Sigmoid colon (tissue), 7 donors: Measurements from ENCODE around the gene AP1AR. TPM values are rescaled to one million over a fixed set of nuclear protein-coding genes. Genes with fewer than 3 reads are reported as not detected.

ENCODE experiments used
- DNase-seq: peaks from one replicate; pipeline ENCODE4 v3.0.0-alpha.2; 2019
- H3K27ac ChIP-seq, 4 donors: fragments of 200-600 bp; sonication (generic); one replicate each; pipeline ENCODE4 v1.5.1; 2016 to 2019; ENCODE audit warnings: mild to moderate bottlenecking in 1 of 4
- H3K27me3 ChIP-seq, 3 donors: fragments of 200-600 bp; sonication (generic); one replicate each; pipeline ENCODE4 v1.5.1; 2019; ENCODE audit warnings: mild to moderate bottlenecking in 1 of 3
- H3K36me3 ChIP-seq, 4 donors: fragments of 200-600 bp; sonication (generic); one replicate each; pipeline ENCODE4 v1.5.1; 2016 to 2019
- H3K4me1 ChIP-seq, 4 donors: fragments of 200-600 bp; sonication (generic); one replicate each; pipeline ENCODE4 v1.5.1; 2017 to 2019
- H3K4me3 ChIP-seq, 4 donors: fragments of 200-600 bp; sonication (generic); one replicate each; pipeline ENCODE4 v1.5.1; 2017 to 2019; ENCODE audit warnings: mild to moderate bottlenecking in 2 of 4, moderate library complexity in 1 of 4
- H3K9me3 ChIP-seq, 4 donors: fragments of 200-600 bp in 3 of 4; sonication (generic) in 3 of 4; one replicate each; pipeline versions ENCODE4 v1.5.1 to v1.6.1; 2013 to 2019
- EP300 ChIP-seq, 4 donors: sonication (generic); formaldehyde crosslinking; IDR thresholded peaks; one replicate each; pipeline ENCODE4 v1.6.1; 2017; ENCODE audit warnings: antibody characterized with exemption in 4 of 4
- POLR2A ChIP-seq, 2 donors: fragments of 450-650 bp; IDR thresholded peaks; one replicate each; pipeline ENCODE4 v1.6.1; 2016; ENCODE audit warnings: antibody characterized with exemption in 2 of 2, mild to moderate bottlenecking in 2 of 2, moderate library complexity in 2 of 2
- POLR2AphosphoS5 ChIP-seq, 4 donors: sonication (generic); formaldehyde crosslinking; IDR thresholded peaks; one replicate each; pipeline ENCODE4 v1.6.1; 2017; ENCODE audit warnings: antibody characterized with exemption in 4 of 4
- WGBS, 2 donors: extraction: QIAGEN DNeasy Blood & Tissue Kit; methylation state at CpG; one replicate each; pipeline ENCODE4 v1.1.7; 2013; 5-methylcytosine and 5-hydroxymethylcytosine counted together
- intact Hi-C: fragments of 100-400 bp; cut with DNase I; formaldehyde crosslinking; loops from one replicate; pipeline ENCODE4 v1.15.1; 2023
- polyA plus RNA-seq, 3 donors: library from polyadenylated mRNA; stranded (reverse); fragments of 200-250 nt; gene quantifications; one replicate each; pipeline ENCODE4 v1.2.3, GENCODE V29; 2013
- total RNA-seq, 4 donors: library from RNA; depleted of rRNA; stranded (reverse); fragments of >200 nt; gene quantifications; one replicate each; pipeline ENCODE4 v1.1.0, GENCODE V29; 2016
- TF ChIP-seq, protein P1 (sequence below), 4 experiments: fragments of 450-650 bp in 3 of 4; fragments of 200-600 bp in 1 of 4; IDR thresholded peaks; one replicate each; pipeline ENCODE4 v1.5.1; 2016 to 2019; ENCODE audit warnings: antibody characterized with exemption in 4 of 4, mild to moderate bottlenecking in 3 of 4, moderate library complexity in 2 of 4
- donor health status: healthy with polysubstance abuse.
- donor health status: Bipolar disorder and iron deficiency.
- donor health status: healthy.

AP1AR gene
- total and polyA plus RNA-seq, 7 donors, result 6.9 to 36.3 (median 19.5) TPM

DNA sequence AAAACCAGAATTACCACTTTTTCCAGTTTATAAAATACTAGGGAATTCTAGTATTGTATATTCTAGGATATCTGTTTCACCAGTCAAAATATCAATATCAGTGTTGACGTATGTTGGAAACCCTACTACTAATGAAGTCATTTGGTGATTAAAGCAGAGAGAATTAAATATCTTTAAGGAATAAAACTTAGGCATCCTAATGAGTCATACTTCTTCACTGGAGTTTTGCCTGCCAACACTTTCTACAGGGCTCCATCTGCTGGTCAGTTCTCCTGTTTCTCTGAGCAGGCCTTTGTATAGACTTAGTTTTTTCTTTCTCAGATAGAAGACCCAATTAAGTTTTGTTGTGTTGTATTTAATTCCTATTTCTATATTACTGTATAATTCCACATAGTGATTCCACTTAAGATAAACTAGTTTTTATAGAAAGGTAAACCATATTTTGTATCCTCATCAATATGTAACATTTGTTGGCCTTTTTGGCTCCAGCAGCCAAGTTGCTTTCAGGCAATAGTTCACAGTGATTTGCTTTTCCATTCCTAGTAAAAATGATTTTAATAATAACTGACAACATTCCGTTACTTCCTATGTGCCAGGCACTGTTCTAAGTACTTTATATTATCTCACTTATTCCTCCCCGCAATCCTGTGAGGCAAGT lies 3.5 kb downstream of the AP1AR start:
- no peak overlapping the region for H3K27ac ChIP-seq
- H3K27me3 ChIP-seq, result no peaks in the 10 kb centered on the region
- peak; percentile 74 for DNase-seq
- no peaks in the 10 kb centered on the region for H3K9me3 ChIP-seq
- no peak overlapping the region for H3K4me3 ChIP-seq
- H3K4me1 ChIP-seq, result peaks cover 0 to 26% (median 12%) of the 10 kb centered on the region in 4 donors
- 53 to 65% methylated on average over 3 of the region's 3 CpGs for WGBS, 2 donors
- TF ChIP-seq POLR2A (IDR thresholded peaks at IDR 0.05) (no peak), POLR2AphosphoS5 (IDR thresholded peaks at IDR 0.05) (peak in 1 of 4 donors; percentile 28), EP300 (IDR thresholded peaks at IDR 0.05) (no peak)
- TF ChIP-seq, protein P1, sequence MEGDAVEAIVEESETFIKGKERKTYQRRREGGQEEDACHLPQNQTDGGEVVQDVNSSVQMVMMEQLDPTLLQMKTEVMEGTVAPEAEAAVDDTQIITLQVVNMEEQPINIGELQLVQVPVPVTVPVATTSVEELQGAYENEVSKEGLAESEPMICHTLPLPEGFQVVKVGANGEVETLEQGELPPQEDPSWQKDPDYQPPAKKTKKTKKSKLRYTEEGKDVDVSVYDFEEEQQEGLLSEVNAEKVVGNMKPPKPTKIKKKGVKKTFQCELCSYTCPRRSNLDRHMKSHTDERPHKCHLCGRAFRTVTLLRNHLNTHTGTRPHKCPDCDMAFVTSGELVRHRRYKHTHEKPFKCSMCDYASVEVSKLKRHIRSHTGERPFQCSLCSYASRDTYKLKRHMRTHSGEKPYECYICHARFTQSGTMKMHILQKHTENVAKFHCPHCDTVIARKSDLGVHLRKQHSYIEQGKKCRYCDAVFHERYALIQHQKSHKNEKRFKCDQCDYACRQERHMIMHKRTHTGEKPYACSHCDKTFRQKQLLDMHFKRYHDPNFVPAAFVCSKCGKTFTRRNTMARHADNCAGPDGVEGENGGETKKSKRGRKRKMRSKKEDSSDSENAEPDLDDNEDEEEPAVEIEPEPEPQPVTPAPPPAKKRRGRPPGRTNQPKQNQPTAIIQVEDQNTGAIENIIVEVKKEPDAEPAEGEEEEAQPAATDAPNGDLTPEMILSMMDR (IDR thresholded peaks at IDR 0.05), result peak; percentile 55 to 73 (median 68)
- intact Hi-C loops, result loop anchor here (1.0 to 10.0 kb wide), 3 partner anchors 52 to 400 kb away; partner anchors contain the start of genes LARP7, TIFA and ZGRF1
- no peaks in the 10 kb centered on the region for H3K36me3 ChIP-seq

DNA sequence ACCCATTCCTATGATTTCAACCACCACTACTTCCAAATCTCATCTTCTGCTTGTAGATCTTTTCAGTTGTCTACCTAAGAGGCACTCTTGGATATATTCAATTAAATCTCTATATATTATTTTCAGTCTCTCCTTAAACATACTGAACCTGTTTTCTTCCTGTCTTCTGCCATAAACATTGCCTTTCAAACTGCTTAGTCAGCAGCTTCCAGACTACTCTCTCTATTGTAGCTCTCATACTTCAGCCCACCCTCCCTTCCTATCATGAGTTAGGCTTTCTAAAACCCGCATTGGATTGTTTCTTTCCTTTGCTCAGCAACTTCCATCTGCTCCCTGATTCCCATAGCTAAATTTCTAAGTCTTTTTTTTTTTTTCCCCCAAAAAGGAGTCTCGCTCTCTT lies 4.5 kb downstream of the AP1AR start:
- Histone ChIP-seq H3K9me3 (no peaks in the 10 kb centered on the region), H3K27me3 (no peaks in the 10 kb centered on the region), H3K36me3 (no peaks in the 10 kb centered on the region), H3K27ac (no peak overlapping the region), H3K4me3 (no peak overlapping the region), H3K4me1 (peaks cover 0 to 28% (median 8%) of the 10 kb centered on the region in 4 donors)
- TF ChIP-seq EP300 (IDR thresholded peaks at IDR 0.05) (no peak), POLR2AphosphoS5 (IDR thresholded peaks at IDR 0.05) (no peak), POLR2A (IDR thresholded peaks at IDR 0.05) (no peak)
- TF ChIP-seq, protein P1 (IDR thresholded peaks at IDR 0.05), result no peak
- 95 to 97% methylated on average over 2 of the region's 2 CpGs for WGBS, 2 donors
- intact Hi-C loops, result loop anchor here (10.0 kb wide), 1 partner anchor 399 kb away; the partner anchor contains the start of genes LARP7 and ZGRF1
- DNase-seq, result no peak

DNA sequence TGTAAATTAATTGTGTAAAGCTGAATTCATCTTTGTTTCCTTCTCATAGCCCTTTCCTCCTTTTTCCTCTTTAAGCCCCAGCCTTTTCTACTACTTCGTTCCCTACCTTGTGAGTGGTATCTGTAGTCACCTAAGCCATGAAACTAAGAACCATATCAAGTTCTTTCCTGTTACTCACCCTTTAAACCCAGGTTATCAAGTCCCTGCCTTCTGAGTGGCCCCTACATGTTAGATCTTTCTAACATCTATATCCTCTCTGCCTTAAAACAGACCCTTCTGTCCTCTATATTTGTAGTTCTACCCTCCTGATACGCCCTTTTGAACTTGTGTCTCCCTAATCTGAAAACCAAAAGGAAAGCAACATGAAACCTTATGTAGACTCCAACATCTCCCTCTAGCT lies 7.2 kb downstream of the AP1AR start:
- no peak for DNase-seq
- Histone ChIP-seq H3K9me3 (no peaks in the 10 kb centered on the region), H3K4me3 (no peak overlapping the region), H3K4me1 (peaks cover 0 to 12% (median 2%) of the 10 kb centered on the region in 4 donors), H3K27me3 (no peaks in the 10 kb centered on the region), H3K27ac (no peak overlapping the region), H3K36me3 (no peaks in the 10 kb centered on the region)
- intact Hi-C loops, result loop anchor here (10.0 kb wide), 1 partner anchor 396 kb away; the partner anchor contains the start of genes LARP7 and ZGRF1
- WGBS, 2 donors, result 96 to 97% methylated on average over 2 of the region's 2 CpGs
- TF ChIP-seq, protein P1 (IDR thresholded peaks at IDR 0.05), result no peak
- no peak for TF ChIP-seq POLR2A (IDR thresholded peaks at IDR 0.05)
- no peak for TF ChIP-seq POLR2AphosphoS5 (IDR thresholded peaks at IDR 0.05)
- TF ChIP-seq EP300 (IDR thresholded peaks at IDR 0.05), result no peak

DNA sequence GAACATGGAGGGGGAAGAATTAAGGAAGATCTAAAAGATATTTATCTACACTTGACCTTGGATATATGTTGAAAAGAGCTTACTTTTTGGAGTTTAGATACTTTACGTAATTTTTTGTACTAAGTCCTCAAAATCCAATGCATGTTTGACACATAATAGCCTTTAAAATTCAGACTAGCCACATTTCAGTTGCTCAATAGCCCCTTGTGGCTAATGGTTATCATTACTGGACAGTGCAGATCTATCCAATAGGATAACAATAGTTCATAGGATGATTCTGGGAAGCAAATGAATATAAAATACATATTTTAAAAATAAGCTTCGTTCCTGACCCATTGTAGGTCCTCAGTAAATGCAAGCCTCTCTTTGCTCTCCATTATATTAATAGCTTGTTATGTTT lies 13.8 kb downstream of the AP1AR start:
- Histone ChIP-seq H3K4me3 (no peak overlapping the region), H3K27me3 (no peaks in the 10 kb centered on the region), H3K9me3 (no peaks in the 10 kb centered on the region), H3K36me3 (no peaks in the 10 kb centered on the region), H3K4me1 (peaks cover 0 to 6% (median 2%) of the 10 kb centered on the region in 4 donors), H3K27ac (no peak overlapping the region)
- WGBS, 2 donors, result 98 to 99% methylated on average over 2 of the region's 2 CpGs
- DNase-seq, result no peak
- no peak for TF ChIP-seq POLR2A (IDR thresholded peaks at IDR 0.05)
- TF ChIP-seq, protein P1 (IDR thresholded peaks at IDR 0.05), result no peak
- no peak for TF ChIP-seq EP300 (IDR thresholded peaks at IDR 0.05)
- no peak for TF ChIP-seq POLR2AphosphoS5 (IDR thresholded peaks at IDR 0.05)
- intact Hi-C loops, result no loop called here
